ENCODE results near the gene FAM151A.

- TF ChIP-seq CTCF (IDR thresholded peaks at IDR 0.05) (no peak), EP300 (IDR thresholded peaks at IDR 0.05) (no peak), POLR2A (IDR thresholded peaks at IDR 0.05) (no peak)
Observed at GRCh38 chr1:54606990-54607325, 16.4 kb downstream of the FAM151A start.
